MCF 10A (cell line): ENCODE data around the gene CLEC4G. TPM values are rescaled to one million over a fixed set of nuclear protein-coding genes. Genes with fewer than 3 reads are reported as not detected.

Experiments used
- BruUV-seq: library from RNA; stranded (reverse); fragments of 400-500 nt; replicated peaks from 2 replicates; lab custom pipeline; 2021; lab: Mats Ljungman, UMichigan
- CTCF ChIA-PET: fragments of 300-600 bp; sonication (Branson Sonifier 250); formaldehyde crosslinking; extraction: SDS; loops from one replicate; lab custom pipeline; 2021; ENCODE audit warnings: antibody characterized with exemption, inconsistent platforms; lab: Yijun Ruan, JAX
- POLR2A ChIA-PET: fragments of 300-600, 350-650 bp; sonication (Branson Sonifier 250); formaldehyde crosslinking; extraction: SDS; loops from one replicate; lab custom pipeline; 2020; ENCODE audit warnings: antibody characterized with exemption, inconsistent platforms; lab: Yijun Ruan, JAX
- DNase-seq: peaks from one replicate; pipeline ENCODE4 v3.0.0-alpha.2; 2018; ENCODE audit not compliant: unreplicated experiment
- H3K27ac Mint-ChIP-seq: one replicate; pipeline ENCODE4 v1.8.0; 2022; ENCODE audit warnings: mild to moderate bottlenecking, low read depth, mixed read lengths; ENCODE audit not compliant: unreplicated experiment
- H3K27me3 Mint-ChIP-seq: one replicate; pipeline ENCODE4 v1.8.0; 2022; ENCODE audit warnings: mixed read lengths; ENCODE audit not compliant: insufficient read depth, unreplicated experiment
- H3K36me3 Mint-ChIP-seq: one replicate; pipeline ENCODE4 v1.8.0; 2022; ENCODE audit warnings: mild to moderate bottlenecking, moderate library complexity, mixed read lengths; ENCODE audit not compliant: insufficient read depth, unreplicated experiment
- H3K4me1 Mint-ChIP-seq: one replicate; pipeline ENCODE4 v1.8.0; 2022; ENCODE audit warnings: mixed read lengths; ENCODE audit not compliant: insufficient read depth, unreplicated experiment
- H3K4me3 Mint-ChIP-seq: one replicate; pipeline ENCODE4 v1.8.0; 2022; ENCODE audit warnings: mild to moderate bottlenecking, moderate library complexity, mixed read lengths; ENCODE audit not compliant: unreplicated experiment
- H3K9me3 Mint-ChIP-seq: one replicate; pipeline ENCODE4 v1.8.0; 2022; ENCODE audit warnings: mixed read lengths; ENCODE audit not compliant: unreplicated experiment
- intact Hi-C: fragments of 100-400 bp; cut with micrococcal nuclease; formaldehyde crosslinking; loops from 2 replicates; pipeline ENCODE4 v1.14.1; 2022
- total RNA-seq: library from RNA; stranded (reverse); gene quantifications from 2 replicates; pipeline ENCODE4 v1.2.3, GENCODE V29; 2022
- TF ChIP-seq, protein P1 (sequence below): fragments of 200-600 bp; IDR thresholded peaks from one replicate; pipeline ENCODE4 v1.8.0; 2022; ENCODE audit warnings: antibody characterized with exemption, mild to moderate bottlenecking; ENCODE audit not compliant: unreplicated experiment

CLEC4G gene
- total RNA-seq, 1 experiment from 2014 or later, result not detected

- intact Hi-C loops, result no loop called here
- Mint-ChIP-seq H3K4me3 (no peak overlapping the region), H3K36me3 (no peaks in the 10 kb centered on the region), H3K27me3 (peaks cover 17% of the 10 kb centered on the region), H3K27ac (no peak overlapping the region), H3K9me3 (no peaks in the 10 kb centered on the region), H3K4me1 (peaks cover under 1% of the 10 kb centered on the region)
- ChIA-PET CTCF (interaction anchor here (0.6 kb wide), 1 partner anchor 23 kb away, joined by 3 read pairs; no protein-coding TSS in a partner anchor), POLR2A (interaction anchor here (0.9 to 1.6 kb wide), 2 partner anchors 17 to 21 kb away, joined by 3 read pairs; no protein-coding TSS in a partner anchor)
- no peak for DNase-seq
- TF ChIP-seq, protein P1, sequence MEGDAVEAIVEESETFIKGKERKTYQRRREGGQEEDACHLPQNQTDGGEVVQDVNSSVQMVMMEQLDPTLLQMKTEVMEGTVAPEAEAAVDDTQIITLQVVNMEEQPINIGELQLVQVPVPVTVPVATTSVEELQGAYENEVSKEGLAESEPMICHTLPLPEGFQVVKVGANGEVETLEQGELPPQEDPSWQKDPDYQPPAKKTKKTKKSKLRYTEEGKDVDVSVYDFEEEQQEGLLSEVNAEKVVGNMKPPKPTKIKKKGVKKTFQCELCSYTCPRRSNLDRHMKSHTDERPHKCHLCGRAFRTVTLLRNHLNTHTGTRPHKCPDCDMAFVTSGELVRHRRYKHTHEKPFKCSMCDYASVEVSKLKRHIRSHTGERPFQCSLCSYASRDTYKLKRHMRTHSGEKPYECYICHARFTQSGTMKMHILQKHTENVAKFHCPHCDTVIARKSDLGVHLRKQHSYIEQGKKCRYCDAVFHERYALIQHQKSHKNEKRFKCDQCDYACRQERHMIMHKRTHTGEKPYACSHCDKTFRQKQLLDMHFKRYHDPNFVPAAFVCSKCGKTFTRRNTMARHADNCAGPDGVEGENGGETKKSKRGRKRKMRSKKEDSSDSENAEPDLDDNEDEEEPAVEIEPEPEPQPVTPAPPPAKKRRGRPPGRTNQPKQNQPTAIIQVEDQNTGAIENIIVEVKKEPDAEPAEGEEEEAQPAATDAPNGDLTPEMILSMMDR, result no peak
- no TSS peak for BruUV-seq
These were observed 46.2 kb upstream of the CLEC4G start for GRCh38 chr19:7778081-7778480.

GRCh38 chr19:7775761-7776160, 43.9 kb upstream of the CLEC4G start:
- H3K36me3 Mint-ChIP-seq, result no peaks in the 10 kb centered on the region
- DNase-seq, result no peak
- H3K4me3 Mint-ChIP-seq, result no peak overlapping the region
- TF ChIP-seq, protein P1, result no peak
- ChIA-PET POLR2A (no interaction called here), CTCF (interaction anchor here (0.6 kb wide), 1 partner anchor 673 kb away, joined by 3 read pairs; no protein-coding TSS in a partner anchor)
- peaks cover 9% of the 10 kb centered on the region for H3K4me1 Mint-ChIP-seq
- no TSS peak for BruUV-seq
- H3K27ac Mint-ChIP-seq, result no peak overlapping the region
- no peaks in the 10 kb centered on the region for H3K9me3 Mint-ChIP-seq
- H3K27me3 Mint-ChIP-seq, result peaks cover 34% of the 10 kb centered on the region
- intact Hi-C loops, result no loop called here

DNA sequence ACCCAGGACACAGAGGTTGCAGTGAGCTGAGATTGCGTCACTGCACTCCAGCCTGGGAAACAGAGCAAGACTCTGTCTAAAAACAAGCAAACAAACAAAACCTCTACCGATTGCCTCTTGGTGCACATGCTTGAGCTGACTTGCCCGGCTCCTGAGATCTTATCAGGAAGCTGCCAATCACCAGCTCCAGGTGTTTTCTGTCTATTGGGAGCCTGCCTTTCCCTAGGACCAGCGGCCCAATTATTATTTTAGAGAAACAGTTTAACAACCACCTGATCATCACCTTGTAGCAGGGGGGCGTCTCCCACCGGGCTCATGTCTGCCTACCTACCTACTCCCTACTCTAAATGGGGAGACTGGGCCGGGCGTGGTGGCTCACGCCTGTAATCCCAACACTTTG, 41.9 kb upstream of the CLEC4G start:
- no TSS peak for BruUV-seq
- Mint-ChIP-seq H3K9me3 (no peaks in the 10 kb centered on the region), H3K4me1 (peaks cover 9% of the 10 kb centered on the region), H3K36me3 (no peaks in the 10 kb centered on the region), H3K27ac (no peak overlapping the region), H3K27me3 (peaks cover 44% of the 10 kb centered on the region), H3K4me3 (no peak overlapping the region)
- CTCF ChIA-PET, result no interaction called here
- DNase-seq, result peak; percentile 18
- TF ChIP-seq, protein P1, result no peak
- POLR2A ChIA-PET, result interaction anchor here (1.4 to 2.8 kb wide), 3 partner anchors 8 to 93 kb away, joined by 5 to 15 read pairs (median 6); partner anchors contain the start of gene TRAPPC5
- intact Hi-C loops, result no loop called here

DNA sequence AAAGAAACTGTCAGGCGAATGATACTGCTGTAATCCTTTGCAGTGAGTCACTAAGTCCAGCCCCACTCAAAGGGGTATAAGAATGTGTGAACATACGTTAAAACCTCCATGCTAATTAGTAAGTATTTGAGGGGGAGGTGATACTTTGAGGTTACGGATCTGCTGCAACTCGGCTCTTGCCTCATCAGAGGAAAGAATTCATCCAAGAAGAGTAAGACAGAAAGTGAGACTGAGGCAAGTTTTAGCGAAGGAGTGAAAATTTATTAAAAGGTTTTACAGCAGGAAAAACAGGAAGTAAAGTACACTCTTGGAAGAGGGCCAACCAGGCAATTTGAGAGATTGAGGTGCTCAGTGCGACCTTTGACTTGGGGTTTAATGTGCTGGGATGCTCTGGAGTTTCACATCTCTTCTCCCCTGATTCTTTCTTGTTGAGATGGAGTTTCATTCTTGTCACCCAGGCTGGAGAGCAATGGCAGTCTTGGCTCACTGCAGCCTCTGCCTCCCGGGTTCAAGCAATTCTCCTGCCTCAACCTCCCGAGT, 40.9 kb upstream of the CLEC4G start:
- ChIA-PET POLR2A (interaction anchor here (1.4 to 2.8 kb wide), 3 partner anchors 9 to 92 kb away, joined by 5 to 15 read pairs (median 6); partner anchors contain the start of gene TRAPPC5), CTCF (no interaction called here)
- Mint-ChIP-seq H3K27me3 (peaks cover 44% of the 10 kb centered on the region), H3K36me3 (no peaks in the 10 kb centered on the region), H3K9me3 (no peaks in the 10 kb centered on the region), H3K27ac (no peak overlapping the region), H3K4me3 (peak overlapping the region; percentile 55), H3K4me1 (peaks cover 9% of the 10 kb centered on the region)
- no TSS peak for BruUV-seq
- DNase-seq, result peak; percentile 63
- intact Hi-C loops, result no loop called here
- TF ChIP-seq, protein P1, result no peak
